Breast epithelium (tissue), 3 donors: ENCODE data around the gene SNPH.

Experiments
- POLR2A ChIP-seq: fragments of 450-650 bp; IDR thresholded peaks from one replicate; pipeline ENCODE4 v1.6.1; 2016; ENCODE audit warnings: antibody characterized with exemption, mild to moderate bottlenecking, moderate library complexity
- TF ChIP-seq, protein P1 (sequence below), 3 donors: fragments of 450-650 bp; IDR thresholded peaks; one replicate each; pipeline ENCODE4 v1.5.1; 2016 to 2017; ENCODE audit warnings: antibody characterized with exemption in 3 of 3, mild to moderate bottlenecking in 3 of 3, moderate library complexity in 3 of 3

DNA sequence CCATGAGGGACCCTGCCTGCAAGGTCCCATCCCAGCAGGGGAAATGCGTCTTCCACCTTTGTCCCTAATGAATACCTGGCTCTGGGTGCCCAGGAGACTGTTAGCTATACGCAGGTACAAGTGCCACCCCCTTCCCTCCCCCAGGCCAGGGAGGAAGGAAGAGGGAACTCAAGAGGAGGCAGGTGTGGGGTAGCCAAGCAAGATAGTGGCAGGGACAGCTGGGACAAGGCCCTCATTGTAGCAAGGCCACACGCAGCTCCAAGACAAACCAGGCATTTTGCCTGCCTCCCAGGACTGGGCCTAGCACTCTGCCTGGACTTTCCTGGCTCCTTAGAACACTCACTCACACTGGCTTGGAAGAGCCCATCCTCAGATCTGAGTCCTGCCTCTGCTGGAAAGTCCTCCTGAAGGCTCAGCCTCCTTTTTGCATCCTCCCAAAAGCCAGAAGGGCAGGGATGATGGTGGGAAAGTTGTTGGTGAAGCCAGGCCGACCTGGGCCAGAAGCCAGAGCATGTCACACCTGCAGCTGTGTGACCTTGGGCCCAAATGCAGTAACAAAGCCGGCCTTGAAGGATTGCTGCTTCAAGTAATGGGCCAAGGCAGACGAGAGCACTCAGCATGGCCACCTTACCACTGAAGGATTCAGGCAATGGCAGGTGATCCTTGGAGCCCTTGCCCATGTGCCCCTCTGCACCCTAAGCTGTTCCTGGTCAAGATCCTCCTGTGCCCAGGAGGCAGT is 27.7 kb downstream of the SNPH start:
- TF ChIP-seq, protein P1, sequence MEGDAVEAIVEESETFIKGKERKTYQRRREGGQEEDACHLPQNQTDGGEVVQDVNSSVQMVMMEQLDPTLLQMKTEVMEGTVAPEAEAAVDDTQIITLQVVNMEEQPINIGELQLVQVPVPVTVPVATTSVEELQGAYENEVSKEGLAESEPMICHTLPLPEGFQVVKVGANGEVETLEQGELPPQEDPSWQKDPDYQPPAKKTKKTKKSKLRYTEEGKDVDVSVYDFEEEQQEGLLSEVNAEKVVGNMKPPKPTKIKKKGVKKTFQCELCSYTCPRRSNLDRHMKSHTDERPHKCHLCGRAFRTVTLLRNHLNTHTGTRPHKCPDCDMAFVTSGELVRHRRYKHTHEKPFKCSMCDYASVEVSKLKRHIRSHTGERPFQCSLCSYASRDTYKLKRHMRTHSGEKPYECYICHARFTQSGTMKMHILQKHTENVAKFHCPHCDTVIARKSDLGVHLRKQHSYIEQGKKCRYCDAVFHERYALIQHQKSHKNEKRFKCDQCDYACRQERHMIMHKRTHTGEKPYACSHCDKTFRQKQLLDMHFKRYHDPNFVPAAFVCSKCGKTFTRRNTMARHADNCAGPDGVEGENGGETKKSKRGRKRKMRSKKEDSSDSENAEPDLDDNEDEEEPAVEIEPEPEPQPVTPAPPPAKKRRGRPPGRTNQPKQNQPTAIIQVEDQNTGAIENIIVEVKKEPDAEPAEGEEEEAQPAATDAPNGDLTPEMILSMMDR (IDR thresholded peaks at IDR 0.05) = no peak
- TF ChIP-seq POLR2A = no peak
